ENCODE data around the gene FNDC11. TPM values are rescaled to one million over a fixed set of nuclear protein-coding genes. Genes with fewer than 3 reads are reported as not detected.

The FNDC11 gene
- total RNA-seq, 1 experiment from 2014 or later: 2.5 TPM

GRCh38 chr20:63547725-63548480 lies 6.1 kb upstream of the FNDC11 start, which contains the start of gene SRMS:
Gene SRMS (minus strand): TSS chr20:63547749. CDS start chr20:63547463, 286 bp downstream.
- peak; percentile 73 for DNase-seq

More at GRCh38 chr20:63547725-63548480, 6.1 kb upstream of the FNDC11 start, which contains the start of gene SRMS:
- Histone ChIP-seq H3K4me1 (ENCODE audit: insufficient read depth, low read length) (no peaks in the 10 kb centered on the region; the same call in 1 of the 2 replicates), H2BK15ac (ENCODE audit: low read depth, low read length) (no peak within 1 kb of the TSS), H3K4me2 (ENCODE audit: insufficient read depth, insufficient read length, low read length) (no peak within 1 kb of the TSS), H3K9ac (ENCODE audit: extremely low read depth, insufficient read length, low read length) (no peak within 1 kb of the TSS), H2BK12ac (ENCODE audit: insufficient read length, low read depth, low read length) (no peak within 1 kb of the TSS), H3K4ac (ENCODE audit: low read depth, low read length) (no peak within 1 kb of the TSS), H2AFZ (ENCODE audit: low read length) (no peak within 1 kb of the TSS), H2BK120ac (ENCODE audit: low read depth, low read length, poor library complexity, severe bottlenecking) (no peak within 1 kb of the TSS), H4K8ac (replicated peaks; ENCODE audit: insufficient read length, low read depth, low read length) (no peak within 1 kb of the TSS), H4K20me1 (ENCODE audit: control insufficient read depth, insufficient read depth, insufficient read length) (peaks cover 3% of the 10 kb centered on the region), H3T11ph (ENCODE audit: low read length) (no peak within 1 kb of the TSS), H4K5ac (ENCODE audit: insufficient read length, low read depth, low read length) (no peak within 1 kb of the TSS), H2BK20ac (ENCODE audit: low read depth, low read length, poor library complexity, severe bottlenecking) (no peak within 1 kb of the TSS), H3K27ac (ENCODE audit: insufficient read length, low read depth, low read length) (no peak within 1 kb of the TSS), H4K91ac (ENCODE audit: insufficient read length, low read depth, low read length) (no peak within 1 kb of the TSS), H3K79me2 (ENCODE audit: insufficient read depth, low read length) (no peaks in the 10 kb centered on the region), H2BK5ac (ENCODE audit: insufficient read length, low read length) (no peak within 1 kb of the TSS), H3K23me2 (ENCODE audit: insufficient read length, low read depth, low read length, poor library complexity, severe bottlenecking) (peaks cover 4% of the 10 kb centered on the region), H3K18ac (ENCODE audit: insufficient read length, low read depth, low read length) (no peak within 1 kb of the TSS), H3K79me1 (ENCODE audit: insufficient read depth, low read depth, low read length, poor library complexity, severe bottlenecking) (no peaks in the 10 kb centered on the region), H3K56ac (ENCODE audit: insufficient read length, low read depth, low read length) (no peak within 1 kb of the TSS), H3K14ac (ENCODE audit: insufficient read depth, low read length) (no peak within 1 kb of the TSS; the same call in 1 of the 2 replicates), H3K23ac (ENCODE audit: insufficient read length, low read depth, low read length) (no peak within 1 kb of the TSS), H3K27me3 (ENCODE audit: insufficient read depth, low read length) (no peaks in the 10 kb centered on the region), H3K9me3 (ENCODE audit: control insufficient read depth, low read depth, low read length) (no peaks in the 10 kb centered on the region), H2AK5ac (ENCODE audit: insufficient read length, low read length) (no peak within 1 kb of the TSS)
- H3K27ac Mint-ChIP-seq: no peak within 1 kb of the TSS
- no peaks in the 10 kb centered on the region for H3K9me3 Mint-ChIP-seq
- no CpG with 5 or more reads among the region's 35 CpGs for WGBS (ENCODE audit: extremely low coverage, insufficient read length, low lambda C conversion rate)
- peak; percentile 24; the same call in 1 of the 3 replicates for TF ChIP-seq CTCF (conservative IDR thresholded peaks at IDR 0.05)
- H3K4me3 Mint-ChIP-seq: no peak within 1 kb of the TSS
- peaks cover 21 to 40% of the 10 kb centered on the region in 2 experiments for H3K4me1 Mint-ChIP-seq
- no peaks in the 10 kb centered on the region; a peak in 1 of 7 replicates for H3K36me3 Mint-ChIP-seq (ENCODE audit: insufficient read depth in 1 of 3, low read depth in 3 of 3)
- H3K27me3 Mint-ChIP-seq (ENCODE audit: low read depth): no peaks in the 10 kb centered on the region
